ENCODE data around the gene ST6GALNAC3. TPM values are rescaled to one million over a fixed set of nuclear protein-coding genes. Genes with fewer than 3 reads are reported as not detected.

ST6GALNAC3 gene
- polyA plus RNA-seq, 1 donor (not counting 4 experiments of a cell fraction or from before 2014, with no cell fraction given) = 0.08 TPM

- no peak for FAIRE-seq
- Histone ChIP-seq H3K9me3 (ENCODE audit: control insufficient read depth, low read depth, low read length) (no peaks in the 10 kb centered on the region), H2AFZ (ENCODE audit: control insufficient read depth, low read length) (no peak overlapping the region), H3K4me3 (ENCODE audit: control insufficient read depth in 2 of 3, extremely low read depth in 1 of 3, insufficient read depth in 2 of 3, low read depth in 1 of 3, low read length in 3 of 3) (no peak overlapping the region), H3K36me3 (ENCODE audit: control insufficient read depth in 2 of 2, extremely low read depth in 1 of 2, insufficient read depth in 2 of 2, low read length in 2 of 2) (no peaks in the 10 kb centered on the region), H3K27ac (ENCODE audit: control insufficient read depth, insufficient read depth, low read length) (no peak overlapping the region), H3K79me2 (ENCODE audit: control insufficient read depth, insufficient read depth, low read length) (no peaks in the 10 kb centered on the region), H3K9ac (ENCODE audit: control insufficient read depth, extremely low read depth, insufficient read depth, low read length) (no peak overlapping the region), H3K4me1 (ENCODE audit: control insufficient read depth, extremely low read depth, insufficient read depth, low read length) (no peaks in the 10 kb centered on the region), H4K20me1 (ENCODE audit: control insufficient read depth, extremely low read depth, insufficient read depth, low read length) (no peaks in the 10 kb centered on the region), H3K9me1 (ENCODE audit: control insufficient read depth, extremely low read depth, insufficient read depth, low read length) (no peaks in the 10 kb centered on the region), H3K27me3 (ENCODE audit: control insufficient read depth, extremely low read depth, insufficient read depth, low read length) (no peaks in the 10 kb centered on the region), H3K4me2 (ENCODE audit: control insufficient read depth, extremely low read depth, insufficient read depth, low read depth, low read length) (no peak overlapping the region)
- dilution Hi-C loops (cut with MboI; ENCODE audit: extremely low pct_ligation_motif_present, low sequenced_read_pairs) = no loop called here
- no peak for DNase-seq (ENCODE audit: low read depth, low spot score)
- TF ChIP-seq EZH2 (IDR thresholded peaks at IDR 0.05; ENCODE audit: low read length) = no peak
- TF ChIP-seq, protein P1, sequence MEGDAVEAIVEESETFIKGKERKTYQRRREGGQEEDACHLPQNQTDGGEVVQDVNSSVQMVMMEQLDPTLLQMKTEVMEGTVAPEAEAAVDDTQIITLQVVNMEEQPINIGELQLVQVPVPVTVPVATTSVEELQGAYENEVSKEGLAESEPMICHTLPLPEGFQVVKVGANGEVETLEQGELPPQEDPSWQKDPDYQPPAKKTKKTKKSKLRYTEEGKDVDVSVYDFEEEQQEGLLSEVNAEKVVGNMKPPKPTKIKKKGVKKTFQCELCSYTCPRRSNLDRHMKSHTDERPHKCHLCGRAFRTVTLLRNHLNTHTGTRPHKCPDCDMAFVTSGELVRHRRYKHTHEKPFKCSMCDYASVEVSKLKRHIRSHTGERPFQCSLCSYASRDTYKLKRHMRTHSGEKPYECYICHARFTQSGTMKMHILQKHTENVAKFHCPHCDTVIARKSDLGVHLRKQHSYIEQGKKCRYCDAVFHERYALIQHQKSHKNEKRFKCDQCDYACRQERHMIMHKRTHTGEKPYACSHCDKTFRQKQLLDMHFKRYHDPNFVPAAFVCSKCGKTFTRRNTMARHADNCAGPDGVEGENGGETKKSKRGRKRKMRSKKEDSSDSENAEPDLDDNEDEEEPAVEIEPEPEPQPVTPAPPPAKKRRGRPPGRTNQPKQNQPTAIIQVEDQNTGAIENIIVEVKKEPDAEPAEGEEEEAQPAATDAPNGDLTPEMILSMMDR (optimal IDR thresholded peaks at IDR 0.05 in 1 of 3, IDR thresholded peaks at IDR 0.05 in 1 of 3, conservative IDR thresholded peaks at IDR 0.05 in 1 of 3; ENCODE audit: extremely low read depth in 1 of 3, insufficient read depth in 2 of 3, low read length in 3 of 3) = no peak
Measured at GRCh38 chr1:76593141-76593540, 518.6 kb downstream of the ST6GALNAC3 start.

DNA sequence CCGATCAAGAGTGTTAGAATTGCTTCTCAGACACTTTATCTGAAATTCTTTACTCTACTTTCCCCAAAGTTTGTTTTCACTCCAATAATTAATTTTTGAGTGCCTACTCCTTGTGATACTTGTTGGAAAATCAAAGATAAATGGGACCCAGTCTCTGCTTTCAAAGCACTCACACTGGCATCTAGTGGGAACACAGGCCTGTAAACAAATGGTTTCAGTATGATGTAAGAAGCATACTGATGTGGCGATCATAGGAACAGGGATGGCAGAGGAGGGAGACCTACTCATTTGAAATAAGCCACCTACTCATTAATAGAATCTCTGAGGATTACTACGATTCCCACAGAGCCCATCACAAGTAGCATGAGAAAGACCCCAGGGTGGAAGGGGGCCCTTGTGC, 519.1 kb downstream of the ST6GALNAC3 start:
- Histone ChIP-seq H3K4me3 (ENCODE audit: control insufficient read depth in 2 of 3, extremely low read depth in 1 of 3, insufficient read depth in 2 of 3, low read depth in 1 of 3, low read length in 3 of 3) (no peak overlapping the region), H3K9ac (ENCODE audit: control insufficient read depth, extremely low read depth, insufficient read depth, low read length) (no peak overlapping the region), H3K9me1 (ENCODE audit: control insufficient read depth, extremely low read depth, insufficient read depth, low read length) (no peaks in the 10 kb centered on the region), H3K27ac (ENCODE audit: control insufficient read depth, insufficient read depth, low read length) (no peak overlapping the region), H3K27me3 (ENCODE audit: control insufficient read depth, extremely low read depth, insufficient read depth, low read length) (no peaks in the 10 kb centered on the region), H2AFZ (ENCODE audit: control insufficient read depth, low read length) (no peak overlapping the region), H3K9me3 (ENCODE audit: control insufficient read depth, low read depth, low read length) (no peaks in the 10 kb centered on the region), H3K36me3 (ENCODE audit: control insufficient read depth in 2 of 2, extremely low read depth in 1 of 2, insufficient read depth in 2 of 2, low read length in 2 of 2) (no peaks in the 10 kb centered on the region), H3K79me2 (ENCODE audit: control insufficient read depth, insufficient read depth, low read length) (no peaks in the 10 kb centered on the region), H3K4me1 (ENCODE audit: control insufficient read depth, extremely low read depth, insufficient read depth, low read length) (no peaks in the 10 kb centered on the region), H4K20me1 (ENCODE audit: control insufficient read depth, extremely low read depth, insufficient read depth, low read length) (no peaks in the 10 kb centered on the region), H3K4me2 (ENCODE audit: control insufficient read depth, extremely low read depth, insufficient read depth, low read depth, low read length) (no peak overlapping the region)
- dilution Hi-C loops (cut with MboI; ENCODE audit: extremely low pct_ligation_motif_present, low sequenced_read_pairs) = no loop called here
- no peak for DNase-seq (ENCODE audit: low read depth, low spot score)
- no peak for FAIRE-seq
- no peak for TF ChIP-seq EZH2 (IDR thresholded peaks at IDR 0.05; ENCODE audit: low read length)
- TF ChIP-seq, protein P1 (optimal IDR thresholded peaks at IDR 0.05 in 1 of 3, IDR thresholded peaks at IDR 0.05 in 1 of 3, conservative IDR thresholded peaks at IDR 0.05 in 1 of 3; ENCODE audit: extremely low read depth in 1 of 3, insufficient read depth in 2 of 3, low read length in 3 of 3) = no peak

Measured in keratinocyte (primary cell).